Measurements from ENCODE around the gene RBMS3.

RBMS3 gene

DNA sequence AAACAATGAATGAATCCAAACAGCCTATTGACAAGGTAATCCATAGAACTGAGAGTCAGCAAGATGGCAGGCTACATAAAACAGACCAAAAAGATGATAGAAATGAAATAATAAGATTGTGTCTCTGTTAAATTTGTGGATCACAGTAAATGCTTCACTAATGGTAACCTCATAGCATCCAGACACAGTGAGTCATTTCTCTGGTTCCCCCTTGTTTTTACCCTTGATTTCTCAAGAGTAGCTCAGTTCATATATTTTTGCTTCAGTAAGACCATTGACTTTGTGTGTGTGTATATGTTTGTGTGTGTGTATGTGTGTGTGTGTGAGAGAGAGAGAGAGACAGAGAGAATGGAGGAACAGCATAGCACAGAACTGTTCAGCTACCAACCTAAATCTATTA lies 546.9 kb downstream of the RBMS3 start:
- DNase-seq, result no peak

DNA sequence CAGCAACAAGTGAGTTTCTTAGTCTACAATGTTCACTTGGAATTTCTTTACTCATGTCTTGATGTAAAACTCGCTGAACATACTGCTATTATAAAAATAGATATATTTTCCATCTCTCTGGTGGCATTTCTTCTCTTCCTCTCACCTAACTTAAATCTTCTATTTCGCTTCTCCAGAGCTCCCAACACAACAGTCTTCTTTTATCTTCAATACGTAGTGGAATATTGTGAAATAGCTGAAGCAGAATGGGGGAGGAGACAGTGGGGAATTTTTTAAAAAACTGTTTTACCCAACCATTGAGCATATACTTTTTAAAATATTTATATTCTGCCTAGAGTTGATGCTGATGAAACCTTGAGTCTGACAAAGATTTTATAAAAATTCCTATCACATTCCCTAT lies 548.5 kb downstream of the RBMS3 start:
- no peak for DNase-seq

DNA sequence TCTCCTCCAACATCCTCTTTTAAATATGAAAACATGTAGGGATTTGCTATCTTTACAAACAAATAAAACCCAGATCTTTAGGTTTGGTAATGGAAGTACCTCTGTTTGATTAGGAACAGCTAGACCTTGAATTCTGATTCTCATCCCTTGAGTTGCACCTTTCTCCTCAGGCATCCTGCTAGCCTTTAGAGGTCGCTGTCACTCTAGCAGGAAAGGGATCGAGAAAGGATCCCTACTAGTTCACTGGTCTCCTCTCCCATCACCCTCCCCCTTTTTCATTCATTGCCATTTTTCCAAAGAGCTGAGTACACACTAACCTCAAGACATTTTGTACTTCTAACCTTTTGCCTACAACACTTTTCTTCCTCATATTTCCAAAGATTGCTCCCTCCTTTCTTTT lies 569.8 kb downstream of the RBMS3 start:
- DNase-seq, result no peak

DNA sequence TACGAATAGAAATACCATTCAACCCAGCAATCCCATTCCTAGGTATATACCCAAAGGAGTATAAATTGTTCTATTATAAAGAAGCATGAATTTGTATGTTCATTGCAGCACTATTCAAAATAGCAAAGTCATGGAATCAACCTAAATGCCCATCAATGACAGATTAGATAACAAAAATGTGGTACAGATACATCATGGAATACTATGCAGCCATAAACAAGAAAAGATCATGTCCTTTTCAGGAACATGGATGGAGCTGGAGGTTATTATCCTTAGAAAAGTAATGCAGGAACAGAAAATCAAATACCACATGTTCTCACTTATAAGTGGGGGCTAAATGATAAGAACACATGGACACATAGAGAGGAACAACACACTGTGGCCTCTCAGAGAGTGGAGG lies 571.9 kb downstream of the RBMS3 start:
- DNase-seq, result no peak

DNA sequence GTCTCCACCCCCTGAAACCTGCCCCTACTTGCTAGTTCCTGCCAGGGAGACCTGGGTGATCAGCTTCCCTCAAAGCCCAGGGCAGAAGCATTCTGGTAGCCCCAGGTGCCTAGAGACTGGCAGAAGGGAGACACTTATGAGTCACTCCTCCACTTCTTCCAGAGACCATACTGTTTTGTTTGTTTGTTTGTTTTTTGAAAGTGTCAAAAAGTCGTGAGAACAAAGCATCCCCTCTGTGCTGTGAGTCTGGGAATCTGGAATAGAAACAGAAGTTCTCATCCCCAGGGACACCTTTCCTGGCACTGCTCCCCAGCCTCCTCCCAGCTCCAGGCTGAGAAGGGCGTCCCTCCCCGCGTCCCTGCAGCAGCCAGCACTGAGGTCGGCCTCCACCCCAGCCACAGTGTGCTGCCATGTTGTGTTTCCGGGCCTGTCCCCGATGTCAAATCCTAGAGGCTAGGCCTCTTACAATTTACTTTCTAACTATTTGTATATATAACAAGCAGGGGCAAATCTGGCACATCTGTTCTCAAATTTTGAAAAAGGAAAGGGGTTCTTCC lies 573.0 kb downstream of the RBMS3 start:
- DNase-seq, result no peak

DNA sequence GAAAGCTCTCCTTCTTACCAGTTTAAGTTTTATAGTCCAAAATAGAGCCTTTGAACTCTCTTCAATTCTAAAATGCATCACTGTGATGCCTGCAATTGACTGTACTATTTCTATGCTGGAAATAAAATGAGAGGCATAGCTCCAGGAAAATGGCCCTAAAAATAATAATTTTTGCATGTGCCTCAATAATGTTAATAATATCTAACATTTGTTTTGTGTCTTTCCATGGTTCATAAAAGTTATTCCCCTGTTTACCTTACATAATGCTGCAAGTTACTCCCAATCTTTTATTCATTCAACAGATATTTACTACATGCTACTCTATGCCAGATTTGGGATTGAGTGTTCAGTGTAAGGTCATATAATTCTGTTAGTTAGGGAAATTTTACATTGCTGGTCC lies 574.0 kb downstream of the RBMS3 start:
- DNase-seq, result no peak

DNA sequence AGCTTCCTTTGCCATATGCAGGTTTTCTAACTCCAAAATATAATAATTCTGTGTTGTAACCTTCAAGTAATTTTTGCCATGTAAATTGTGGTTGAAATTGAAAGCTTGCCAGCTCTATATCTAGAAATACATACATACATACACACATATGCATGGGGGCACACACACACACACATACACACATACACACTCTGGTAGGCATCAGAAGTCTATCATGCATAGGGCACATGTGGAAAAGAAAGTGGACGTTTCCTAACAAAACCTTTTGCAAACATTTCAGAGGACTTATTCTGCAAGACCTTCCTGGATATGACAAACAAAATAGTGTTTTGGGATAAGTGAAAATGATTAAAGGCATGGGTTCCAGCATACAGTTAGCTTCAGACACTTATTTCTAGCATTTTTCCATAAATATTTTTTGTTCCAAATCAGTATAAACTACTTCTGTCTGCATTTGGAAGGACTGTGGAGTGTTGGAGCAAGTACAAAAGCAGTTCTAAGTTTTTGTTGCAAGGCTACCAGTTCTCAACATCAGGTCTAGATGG lies 578.9 kb downstream of the RBMS3 start:
- no peak for DNase-seq

DNA sequence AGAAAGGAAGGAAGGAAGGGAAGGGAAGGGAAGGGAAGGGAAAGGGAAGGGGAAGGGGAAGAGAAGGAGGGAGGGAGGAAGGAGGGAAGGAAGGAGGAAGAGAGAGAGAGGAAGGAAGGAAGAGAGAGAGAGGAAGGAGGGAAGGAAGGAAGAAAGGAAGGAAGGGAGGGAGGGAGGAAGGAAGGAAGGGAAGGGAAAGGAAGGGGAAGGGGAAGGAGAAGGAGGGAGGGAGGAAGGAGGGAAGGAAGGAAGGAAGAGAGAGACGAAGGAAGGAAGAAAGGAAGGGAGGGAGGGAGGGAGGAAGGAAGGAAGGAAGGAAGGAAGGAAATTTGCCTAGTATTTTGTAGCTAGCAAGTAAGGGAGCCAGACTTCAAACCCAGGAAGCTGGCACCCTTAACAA lies 583.9 kb downstream of the RBMS3 start:
- no peak for DNase-seq

DNA sequence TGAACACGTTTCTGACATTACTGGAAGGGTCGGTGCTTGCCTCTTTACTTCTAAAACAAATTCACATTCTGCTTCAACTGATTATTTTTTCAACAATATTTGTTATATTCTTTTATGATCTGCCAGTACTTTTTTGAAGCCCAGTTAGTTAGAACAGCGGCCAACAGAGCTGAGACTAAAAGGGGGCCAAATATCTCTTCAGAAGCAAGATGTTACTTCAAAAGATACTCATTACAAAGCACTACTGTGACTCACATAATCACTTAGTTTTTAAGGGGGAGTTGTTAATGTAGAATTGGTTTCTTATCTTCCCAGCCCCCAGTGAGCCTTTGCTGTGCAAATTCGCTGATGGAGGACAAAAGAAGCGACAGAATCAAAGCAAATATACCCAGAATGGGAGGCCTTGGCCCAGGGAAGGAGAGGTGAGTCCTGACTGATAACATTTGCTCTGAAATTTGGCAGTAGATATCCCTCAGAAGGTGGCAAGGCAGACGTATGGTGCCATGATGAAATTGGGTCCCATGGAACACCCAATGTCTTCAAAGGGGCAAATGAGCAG lies 587.8 kb downstream of the RBMS3 start:
- no peak for DNase-seq

DNA sequence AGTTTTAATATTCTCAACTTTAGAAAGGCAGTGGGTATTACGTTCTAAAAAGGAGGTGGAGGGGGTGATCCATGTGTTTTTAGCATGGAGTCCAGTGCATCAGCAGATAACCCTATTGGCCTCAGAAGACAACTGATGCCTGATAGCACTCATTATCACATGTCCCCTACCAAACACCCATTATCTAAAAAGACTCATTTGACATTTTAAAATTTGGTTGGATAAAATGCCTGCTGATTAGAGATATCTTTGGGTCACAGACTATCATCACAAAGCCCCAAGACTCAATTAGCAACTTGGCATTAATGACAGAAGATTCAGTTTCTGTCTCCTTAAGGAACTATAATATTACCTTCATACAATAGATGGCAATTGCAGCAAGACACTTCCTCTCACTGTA lies 589.3 kb downstream of the RBMS3 start:
- DNase-seq, result no peak

DNA sequence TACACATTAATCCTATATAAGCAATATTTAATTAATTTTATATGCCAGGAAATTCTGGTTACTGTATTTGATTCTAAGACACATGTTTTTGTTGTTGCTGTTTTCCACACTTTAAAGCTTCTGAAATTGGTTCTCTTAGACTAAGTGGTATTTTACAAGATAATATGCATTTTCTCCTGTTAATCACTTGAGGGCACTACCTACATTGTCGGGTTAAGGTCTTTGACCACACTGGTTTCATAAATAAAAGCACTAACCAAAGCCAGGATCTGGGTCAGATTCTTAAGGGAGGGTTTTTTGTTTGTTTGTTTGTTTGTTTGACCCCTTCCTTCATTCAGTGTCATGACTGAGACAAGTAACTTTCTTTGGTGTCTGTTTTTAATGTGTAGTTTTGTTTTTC lies 590.2 kb downstream of the RBMS3 start:
- no peak for DNase-seq

DNA sequence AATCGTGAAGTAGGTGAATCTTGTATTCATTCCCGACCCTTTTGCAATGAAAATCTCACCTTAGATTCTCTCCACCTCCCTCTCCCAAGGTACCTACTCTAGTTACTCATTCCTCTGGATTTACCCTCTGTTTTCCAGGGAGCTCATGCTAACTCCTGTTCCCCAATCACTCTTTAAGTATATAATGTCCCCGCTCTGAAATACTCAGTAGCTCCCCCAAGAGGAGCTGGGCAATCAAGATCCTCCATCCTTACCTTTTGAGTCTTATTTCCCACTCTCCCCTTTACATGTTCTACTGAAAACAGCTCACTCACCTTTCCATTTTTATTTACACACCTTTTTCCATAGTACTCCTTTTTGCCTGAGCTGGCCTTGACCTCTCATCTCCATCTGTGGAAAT lies 599.9 kb downstream of the RBMS3 start:
- no peak for DNase-seq

DNA sequence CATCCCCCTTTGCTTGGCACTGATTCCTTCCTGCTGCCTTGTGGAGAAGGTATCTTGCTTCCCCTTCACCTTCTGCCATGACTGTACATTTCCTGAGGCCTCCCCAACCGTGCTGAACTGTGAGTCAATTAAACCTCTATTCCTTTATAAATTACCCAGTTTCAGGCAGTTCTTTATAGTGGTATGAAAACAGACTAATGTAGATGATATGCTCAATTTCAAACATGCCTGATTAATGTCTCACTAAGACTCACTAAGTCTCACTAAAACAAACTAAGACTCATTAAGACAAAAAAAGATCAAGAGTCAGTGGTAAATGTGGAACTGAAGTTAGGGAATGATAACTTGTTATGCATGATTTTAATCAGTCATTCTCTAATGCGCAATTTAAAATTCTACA lies 606.6 kb downstream of the RBMS3 start:
- no peak for DNase-seq

DNA sequence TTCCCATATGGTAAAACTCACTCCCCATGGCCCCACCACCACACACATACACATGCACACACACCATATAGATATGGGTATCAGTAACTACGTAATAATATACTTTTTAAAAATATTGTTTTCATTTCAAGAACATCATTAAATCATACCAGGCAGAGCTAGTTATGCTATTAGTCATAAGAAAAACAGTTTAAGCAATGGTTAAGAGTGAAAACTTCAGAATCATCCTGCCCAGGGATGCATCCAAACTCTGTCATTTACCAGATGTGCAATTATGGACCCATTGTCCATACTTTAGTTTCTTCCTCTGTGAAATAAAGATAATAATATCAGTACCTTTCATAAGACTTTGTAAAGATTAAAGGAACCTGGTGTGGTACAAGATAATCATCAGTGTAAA lies 608.3 kb downstream of the RBMS3 start:
- DNase-seq, result no peak

DNA sequence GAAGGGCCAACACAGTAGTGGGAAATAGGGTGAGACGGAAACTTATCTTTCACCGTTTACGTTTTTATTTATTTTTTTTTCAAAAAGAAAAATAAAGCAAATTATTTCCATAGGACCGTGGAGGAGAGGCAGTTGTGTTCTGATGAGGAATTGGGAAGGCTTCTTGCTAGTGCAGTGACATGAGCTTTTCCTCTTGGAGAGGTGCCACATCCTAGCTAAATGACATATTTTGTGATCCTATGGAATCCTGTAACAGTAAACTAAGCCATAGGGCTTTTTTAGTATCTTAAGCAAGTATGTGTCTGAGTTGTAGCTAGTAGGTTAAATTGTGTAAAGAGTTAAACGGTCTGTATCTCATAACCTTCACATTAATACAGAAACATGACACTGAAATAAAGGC lies 609.9 kb downstream of the RBMS3 start:
- DNase-seq, result no peak

DNA sequence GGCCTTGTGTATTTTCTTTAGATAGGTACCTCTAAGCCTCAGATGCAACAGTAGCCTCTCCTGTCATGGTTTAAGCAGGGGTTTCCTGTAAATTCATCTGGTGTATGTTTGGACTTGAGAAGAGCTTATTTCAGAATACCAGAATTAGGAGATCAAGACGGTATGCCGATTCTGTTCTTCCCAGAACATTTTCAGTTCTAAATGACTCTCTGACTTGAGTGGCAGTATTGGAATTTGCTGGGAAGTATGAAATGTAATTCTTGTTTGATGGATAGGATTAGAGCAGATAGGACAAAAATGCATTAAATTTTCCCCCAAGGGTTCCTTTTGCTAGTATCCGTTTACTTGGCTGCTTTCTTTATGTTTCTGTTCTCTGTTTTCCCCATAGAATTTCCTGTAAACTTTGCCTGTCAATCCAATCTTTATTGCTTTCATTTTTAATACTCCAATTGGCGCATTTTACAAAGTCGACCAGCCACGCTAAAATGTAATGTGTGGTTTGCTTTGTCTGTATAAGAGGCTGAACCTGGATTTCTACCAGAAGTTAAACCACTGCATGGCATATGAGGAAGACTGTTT lies 612.2 kb downstream of the RBMS3 start:
- no peak for DNase-seq

DNA sequence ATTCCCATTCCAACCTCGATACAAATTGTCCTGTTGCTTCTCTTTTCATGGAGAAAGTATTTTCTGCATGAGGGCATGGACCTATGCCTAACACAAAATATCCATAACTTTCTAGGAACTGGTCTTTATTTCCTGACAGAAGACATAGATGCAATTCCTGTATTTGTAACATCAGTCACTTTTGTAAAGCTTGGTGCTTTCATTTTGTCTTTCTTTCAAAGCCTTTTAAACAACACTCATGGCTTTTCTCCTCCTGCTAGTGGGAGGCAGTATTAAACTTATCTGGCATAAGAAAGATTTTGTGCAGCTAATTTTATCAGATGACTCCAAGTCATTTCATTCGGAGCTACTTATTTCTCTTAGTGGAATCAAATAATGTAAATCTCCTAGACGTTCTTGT lies 616.0 kb downstream of the RBMS3 start:
- no peak for DNase-seq

DNA sequence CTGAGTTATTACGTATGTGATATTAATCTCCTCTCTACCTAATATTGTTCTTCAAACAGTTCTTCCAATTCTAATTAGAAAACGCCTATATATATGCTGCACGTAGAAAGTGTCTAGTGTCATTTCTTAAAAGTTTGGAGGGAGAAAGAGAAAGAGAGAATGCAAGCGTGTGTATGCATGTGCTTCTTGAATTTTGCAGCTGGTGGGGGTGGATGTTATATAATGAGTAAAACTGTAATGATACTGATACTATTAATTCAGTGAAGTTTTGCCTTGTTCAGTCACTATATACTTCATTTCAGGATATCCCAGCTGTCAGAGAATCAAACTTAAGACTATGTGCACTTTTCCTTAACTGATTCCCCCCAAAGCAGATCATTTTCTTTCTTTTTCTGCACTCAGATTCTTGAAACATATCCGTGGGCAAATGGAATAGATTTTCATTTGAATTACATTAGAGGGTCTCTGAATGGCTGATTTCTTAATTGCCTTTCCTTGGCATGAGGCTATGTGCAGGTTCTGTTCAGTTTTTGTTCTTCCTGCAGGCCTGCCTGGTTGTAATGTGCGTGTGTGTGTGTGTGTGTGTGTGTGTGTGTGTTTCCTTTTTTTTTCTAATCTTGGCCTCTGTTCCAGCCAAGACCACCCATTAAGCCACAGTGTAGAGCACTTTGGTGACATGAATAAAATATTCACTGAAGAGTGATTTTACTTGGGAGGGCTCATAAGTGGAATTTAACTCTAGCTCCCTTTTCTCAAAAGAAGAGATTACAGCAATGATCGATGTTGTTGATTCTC lies 617.5 kb downstream of the RBMS3 start:
- no peak for DNase-seq

DNA sequence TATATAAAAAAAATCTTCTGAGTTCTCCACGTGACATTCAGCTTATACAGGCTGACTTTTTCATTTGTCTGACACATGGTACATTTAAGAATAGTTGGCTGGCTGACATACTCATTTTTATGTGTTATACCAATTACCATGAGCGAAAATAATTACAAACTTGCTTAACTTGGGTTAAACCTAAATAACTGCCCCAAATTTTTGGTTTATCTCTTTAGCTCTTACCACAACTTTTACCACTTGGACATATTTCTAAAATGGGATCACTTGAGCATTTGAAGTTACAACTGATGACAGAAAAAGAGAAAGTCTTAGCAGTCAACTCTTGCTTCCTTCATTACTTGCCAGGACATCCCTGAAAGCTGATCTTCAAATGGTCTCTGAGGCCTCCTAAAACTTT lies 618.1 kb downstream of the RBMS3 start:
- no peak for DNase-seq

DNA sequence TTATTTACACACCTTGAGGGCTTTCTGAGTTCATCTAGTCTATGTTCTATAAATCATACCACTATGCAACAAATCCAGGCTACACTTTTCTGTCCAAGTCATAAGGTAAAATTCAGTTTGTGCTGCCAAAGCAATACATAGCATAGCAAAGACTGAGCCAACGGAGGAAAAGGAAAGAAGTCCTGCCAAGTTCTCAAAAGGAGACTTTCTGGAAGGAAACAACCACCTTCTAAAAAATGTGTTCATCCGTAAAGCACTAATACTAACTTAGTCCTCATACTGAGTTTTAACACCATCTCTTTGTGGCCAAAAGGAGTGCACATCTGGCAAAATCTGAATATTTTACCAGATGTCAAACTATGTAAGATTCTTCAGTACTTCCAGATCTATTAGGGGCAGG lies 620.2 kb downstream of the RBMS3 start:
- DNase-seq, result no peak

DNA sequence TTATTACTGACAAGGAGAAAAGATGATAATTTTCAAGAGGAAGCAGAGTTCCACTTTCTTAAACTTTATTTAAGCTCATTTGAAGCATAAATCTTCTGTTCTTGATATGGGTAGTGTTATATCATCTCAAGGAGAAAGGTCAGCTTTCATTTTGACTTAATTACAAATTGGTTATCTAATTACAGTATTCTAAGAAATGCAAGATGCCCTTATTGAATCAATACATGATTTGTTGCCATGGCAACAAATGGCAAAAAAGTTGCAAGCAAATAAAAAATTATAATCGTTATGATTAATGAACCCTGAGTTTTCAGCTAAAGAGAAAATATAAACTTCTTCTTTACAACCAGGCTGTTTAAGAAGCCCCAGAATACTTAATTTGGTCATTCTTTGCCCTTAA lies 622.7 kb downstream of the RBMS3 start:
- no peak for DNase-seq

DNA sequence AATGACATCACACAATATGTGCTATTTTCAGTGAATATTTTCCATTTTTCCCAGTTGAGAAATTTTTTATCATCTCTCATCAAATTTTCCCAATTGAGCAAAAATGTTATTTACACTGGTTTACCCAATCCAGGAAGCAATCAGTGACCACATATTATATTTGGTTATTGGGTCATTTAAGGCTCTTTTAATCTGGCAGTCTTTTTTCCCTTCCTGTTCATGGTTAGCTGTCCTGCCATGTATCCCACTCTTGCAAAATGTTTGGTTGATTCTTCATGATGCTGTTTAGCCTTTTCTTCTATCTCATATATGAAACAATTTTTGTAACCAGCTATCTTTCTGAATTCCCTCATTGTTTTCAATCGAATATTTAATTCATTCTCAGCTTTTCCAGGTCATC lies 626.0 kb downstream of the RBMS3 start:
- no peak for DNase-seq

DNA sequence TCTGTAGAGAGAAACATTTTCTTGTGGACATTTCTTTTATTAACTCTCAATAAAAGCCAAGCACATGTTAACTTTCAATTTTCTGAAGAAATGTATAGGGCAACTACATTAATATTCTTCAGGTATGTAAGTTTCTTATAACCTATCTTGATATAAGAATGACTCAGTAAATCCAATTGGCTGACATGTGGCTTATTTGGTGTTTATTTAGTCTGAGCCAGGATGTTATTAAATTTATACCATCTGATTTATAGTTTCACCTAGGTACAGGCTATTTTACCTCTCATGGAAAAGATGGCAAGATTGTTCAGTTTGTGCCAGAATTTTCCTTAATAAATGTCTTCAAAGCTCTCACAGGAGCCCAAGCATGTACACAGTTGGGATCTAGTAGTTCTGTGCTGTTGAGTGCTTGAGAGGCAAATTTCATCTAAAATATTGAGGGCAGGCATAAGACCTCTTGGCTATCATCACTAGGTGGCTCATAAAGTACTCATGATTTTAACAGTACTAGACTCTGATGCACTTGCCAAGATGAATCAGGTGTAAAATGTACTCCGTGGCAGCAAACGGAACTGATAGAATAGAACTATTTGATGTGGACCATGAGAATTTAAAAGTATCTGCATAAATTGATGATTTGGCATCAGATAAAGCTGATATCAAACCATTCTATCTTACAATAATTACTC lies 631.9 kb downstream of the RBMS3 start:
- DNase-seq, result no peak

All from stimulated activated CD4-positive, alpha-beta T cell treated with anti-CD3 and anti-CD28 coated beads, Interleukin-2, amount 100 ng/mL, for 48 hours (primary cell).